GM12891 (cell line): ENCODE results near the gene NFATC4.

Source experiments
- DNase-seq: peaks from one replicate; pipeline ENCODE4 v3.0.0; 2011; ENCODE audit warnings: low spot score; ENCODE audit not compliant: insufficient read length
- FAIRE-seq: peaks from 2 replicates; lab custom pipeline; 2011; peaks lifted over from hg19 to GRCh38; lab: Jason Lieb, UNC
- PAX5 ChIP-seq: IDR thresholded peaks from 2 replicates; pipeline ENCODE4 v1.6.1; 2011; ENCODE audit warnings: low read length, moderate library complexity, mild to moderate bottlenecking; ENCODE audit not compliant: insufficient read depth, severe bottlenecking
- POLR2A ChIP-seq: IDR thresholded peaks from 2 replicates; pipeline ENCODE4 v1.6.1; 2011; ENCODE audit warnings: low read depth, low read length, control low read depth
- POLR2AphosphoS5 ChIP-seq: IDR thresholded peaks from 2 replicates; pipeline ENCODE4 v1.6.1; 2011; ENCODE audit warnings: low read depth, low read length, control low read depth
- POU2F2 ChIP-seq: IDR thresholded peaks from 2 replicates; pipeline ENCODE4 v1.6.1; 2011; ENCODE audit warnings: low read depth, mild to moderate bottlenecking, control low read depth, low read length, moderate library complexity
- SPI1 ChIP-seq: IDR thresholded peaks from 2 replicates; pipeline ENCODE4 v1.6.1; 2011; ENCODE audit warnings: low read depth, low read length, control low read depth
- TAF1 ChIP-seq: IDR thresholded peaks from 2 replicates; pipeline ENCODE4 v1.6.1; 2011; ENCODE audit warnings: low read depth, low read length, control low read depth

Gene NFATC4

DNA sequence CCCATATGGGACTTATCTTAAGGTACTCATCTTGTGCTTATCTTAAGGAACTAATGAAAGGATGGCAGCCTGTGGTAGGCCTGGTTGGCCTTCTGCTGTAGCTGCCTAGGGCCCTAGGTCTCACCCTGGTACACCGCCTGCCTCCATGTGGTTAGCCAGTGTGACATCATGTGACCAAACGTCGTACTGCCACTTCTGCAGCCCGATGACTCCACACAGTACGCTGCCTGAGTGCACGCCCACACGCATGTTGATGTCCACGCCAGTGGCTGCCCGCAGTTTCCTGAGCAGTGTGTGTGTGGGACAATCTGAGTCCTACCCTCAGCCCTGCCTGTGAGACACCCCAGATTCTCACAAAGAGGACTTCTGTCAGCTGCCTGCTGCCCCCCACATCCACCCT is 38.2 kb upstream of the NFATC4 start:
- TF ChIP-seq POLR2AphosphoS5 (no peak), TAF1 (no peak), PAX5 (no peak), POLR2A (no peak), SPI1 (no peak), POU2F2 (no peak)
- FAIRE-seq = no peak
- no peak for DNase-seq

DNA sequence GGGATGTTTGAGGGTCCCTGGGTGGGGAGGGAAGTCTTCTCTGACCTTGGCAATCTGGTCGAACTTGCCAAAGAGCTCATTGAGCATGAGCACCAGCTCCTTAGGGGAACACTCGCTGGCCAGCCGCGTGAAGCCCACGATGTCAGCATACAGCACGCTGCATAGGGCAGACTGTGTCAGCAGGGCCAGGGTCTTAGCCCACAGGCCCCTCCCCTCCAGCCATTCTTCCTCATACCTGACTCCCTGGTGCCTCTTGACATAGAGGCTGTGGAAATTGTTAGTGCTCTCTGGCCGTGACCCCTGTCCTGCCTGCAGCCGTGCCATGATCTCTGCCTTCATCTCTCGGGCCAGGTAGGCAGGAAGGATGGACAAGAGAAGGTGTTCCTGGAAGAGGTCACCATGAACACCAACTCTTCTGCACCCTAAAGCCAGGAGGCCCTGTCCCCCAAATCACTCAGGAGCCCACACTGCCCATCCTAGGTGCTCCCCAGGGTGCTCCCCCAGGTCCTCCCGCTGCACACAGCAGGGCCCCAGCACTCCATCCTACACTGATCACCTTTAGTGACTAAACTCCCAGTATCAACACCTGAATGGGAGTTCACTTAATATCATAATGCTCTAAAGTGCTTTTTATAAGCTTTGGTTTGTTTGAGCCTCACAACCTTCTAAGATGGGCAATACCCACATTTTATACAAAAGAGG is 36.9 kb upstream of the NFATC4 start:
- no peak for FAIRE-seq
- DNase-seq = no peak
- no peak for TF ChIP-seq POLR2AphosphoS5

DNA sequence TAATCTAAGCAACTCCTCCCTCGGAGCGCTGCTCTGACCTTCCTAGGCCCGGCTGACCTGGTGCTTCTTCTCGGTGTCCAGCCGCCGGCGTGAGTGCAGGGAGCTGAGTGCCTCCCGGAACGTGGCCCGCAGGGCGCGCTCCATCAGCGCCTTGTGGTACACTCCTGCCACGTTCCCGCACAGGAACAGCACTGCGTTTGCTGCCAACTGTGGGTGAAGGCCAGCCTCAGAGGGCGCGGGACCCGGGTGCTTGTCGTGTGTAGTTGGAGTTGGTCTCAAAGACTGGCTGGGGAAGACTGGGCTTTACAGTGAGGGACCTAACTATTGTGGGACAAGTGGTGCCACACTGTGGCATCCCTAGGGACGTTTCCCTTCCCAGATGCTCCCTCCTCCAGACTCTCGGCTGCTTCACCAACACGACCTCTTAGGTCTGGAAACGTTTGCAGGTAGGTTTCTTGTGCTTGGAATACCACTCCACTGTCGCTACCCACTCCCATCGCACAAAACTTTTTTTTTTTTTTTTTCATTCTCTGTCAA is 36.2 kb upstream of the NFATC4 start:
- no peak for DNase-seq
- no peak for FAIRE-seq
- no peak for TF ChIP-seq POLR2AphosphoS5
- TF ChIP-seq PAX5 = no peak
- no peak for TF ChIP-seq POU2F2
- TF ChIP-seq TAF1 = no peak
- no peak for TF ChIP-seq SPI1
- TF ChIP-seq POLR2A = no peak

GRCh38 chr14:24332268-24332993 is 35.6 kb upstream of the NFATC4 start:
- peak; percentile 93 for DNase-seq
- TF ChIP-seq POU2F2 (no peak), POLR2AphosphoS5 (no peak), TAF1 (no peak), POLR2A (no peak), SPI1 (no peak), PAX5 (no peak)
- FAIRE-seq = peak; percentile 98

GRCh38 chr14:24334431-24335291 is 33.3 kb upstream of the NFATC4 start, which contains the start of gene ADCY4:
Gene ADCY4 (minus strand): TSS chr14:24335071. CDS start chr14:24334652, 419 bp downstream.
- DNase-seq (no peak), FAIRE-seq (peak; percentile 41)
- no peak for TF ChIP-seq POLR2A
- TF ChIP-seq SPI1 = no peak
- TF ChIP-seq PAX5 = no peak
- no peak for TF ChIP-seq POU2F2
- TF ChIP-seq POLR2AphosphoS5 = no peak
- no peak for TF ChIP-seq TAF1

- FAIRE-seq (no peak), DNase-seq (no peak)
- TF ChIP-seq POLR2AphosphoS5 = no peak
- TF ChIP-seq TAF1 = no peak
- no peak for TF ChIP-seq POLR2A
- TF ChIP-seq PAX5 = no peak
- no peak for TF ChIP-seq POU2F2
- no peak for TF ChIP-seq SPI1
These were observed 32.4 kb upstream of the NFATC4 start for GRCh38 chr14:24335461-24336171.

DNA sequence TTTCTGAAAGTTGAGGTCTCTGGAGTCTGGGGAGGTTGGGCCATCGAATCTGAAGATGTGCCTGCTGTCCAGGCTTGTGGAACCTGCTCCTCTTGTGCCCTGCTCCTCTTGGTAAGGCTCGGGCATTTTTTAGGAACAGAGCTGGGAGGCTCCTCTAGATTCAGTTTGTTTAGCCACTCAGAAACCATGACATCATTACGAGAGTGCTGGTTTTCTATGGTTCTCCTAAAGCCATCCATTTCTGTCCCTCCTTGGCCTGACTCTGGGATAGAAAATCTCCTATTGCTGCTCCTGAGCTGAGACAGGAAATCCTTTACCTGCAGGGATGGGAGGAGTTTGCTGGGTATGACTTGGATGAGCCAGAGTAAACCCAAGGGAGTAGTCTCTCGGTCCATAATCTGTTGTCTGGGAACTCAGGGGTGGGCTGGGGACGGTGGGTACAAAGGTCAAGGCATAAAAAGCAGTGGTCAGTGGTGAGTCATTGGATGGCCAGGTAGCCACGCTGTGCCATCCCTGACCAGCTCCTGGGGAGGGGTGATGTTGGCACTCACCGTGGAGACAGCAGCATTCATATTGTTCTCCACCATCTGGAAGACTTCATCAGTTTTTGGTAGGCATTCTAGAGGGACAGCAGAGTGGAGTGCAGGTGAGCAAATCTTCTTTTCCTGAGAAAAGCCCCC is 30.7 kb upstream of the NFATC4 start:
- FAIRE-seq = no peak
- no peak for TF ChIP-seq TAF1
- TF ChIP-seq POU2F2 = no peak
- TF ChIP-seq SPI1 = no peak
- no peak for TF ChIP-seq POLR2AphosphoS5
- TF ChIP-seq POLR2A = no peak
- no peak for TF ChIP-seq PAX5

DNA sequence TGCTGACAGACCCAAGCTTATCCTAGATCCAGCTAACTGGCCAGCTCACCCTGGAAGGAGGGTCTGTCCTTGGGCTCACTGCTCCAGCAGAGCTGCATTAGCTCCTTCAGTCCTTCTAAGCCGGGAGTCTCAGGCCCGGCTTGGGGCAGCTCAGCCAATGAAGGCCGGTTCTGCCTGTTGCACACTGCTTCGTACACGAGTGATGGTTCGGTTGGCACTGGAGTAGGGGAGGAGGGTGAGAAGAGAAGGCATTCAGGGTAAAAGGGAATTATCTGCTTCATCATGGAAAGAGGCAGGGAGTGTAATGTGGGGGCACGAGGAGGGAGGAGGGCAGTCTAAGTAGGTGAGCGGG is 30.2 kb upstream of the NFATC4 start:
- FAIRE-seq (no peak), DNase-seq (no peak)
- TF ChIP-seq POU2F2 (no peak), PAX5 (no peak), POLR2AphosphoS5 (no peak)

More for the DNA sequence above, 30.7 kb upstream of the NFATC4 start:
- no peak for DNase-seq
